HepG2 (cell line): Measurements from ENCODE around the gene CENPL. TPM values are rescaled to one million over a fixed set of nuclear protein-coding genes. Genes with fewer than 3 reads are reported as not detected.
A peak's percentile ranks its signal among the peaks of the same experiment; 100 is the strongest.

Experiments used
- ATAC-seq: fragments of 200-7000 bp; cut with Tn5 transposase; 3 replicates; pipeline ENCODE4 v1.9.1; 2020; ENCODE audit warnings: mild to moderate bottlenecking, moderate library complexity
- BruUV-seq: library from RNA; stranded (reverse); fragments of 400-500 nt; replicated peaks from 2 replicates; lab custom pipeline; 2021; lab: Mats Ljungman, UMichigan
- CTCF ChIA-PET: fragments of 300-600 bp; formaldehyde crosslinking; extraction: SDS; loops from one replicate; lab custom pipeline; 2021; ENCODE audit warnings: low total read pairs, inconsistent platforms, low intra/inter-chr PET ratio; lab: Yijun Ruan, JAX
- POLR2A ChIA-PET: fragments of 350-600 bp; sonication (Branson Sonifier 250); formaldehyde crosslinking; loops from one replicate; lab custom pipeline; 2020; ENCODE audit warnings: antibody characterized with exemption, inconsistent platforms; lab: Yijun Ruan, JAX
- DNase-seq: peaks from one replicate; pipeline ENCODE4 v3.0.0-alpha.2; 2015; ENCODE audit warnings: low spot score
- FAIRE-seq: peaks from 3 replicates; lab custom pipeline; 2011; peaks lifted over from hg19 to GRCh38; lab: Jason Lieb, UNC
- H2AFZ ChIP-seq: one replicate; pipeline ENCODE4 v1.6.1; 2011; ENCODE audit warnings: low read length, inconsistent platforms
- H3K27ac ChIP-seq: fragments of 300-600 bp; 3 replicates; pipeline ENCODE4 v1.8.0; 2011; ENCODE audit warnings: mixed run types, mild to moderate bottlenecking, mixed read lengths, low read length, inconsistent platforms; ENCODE audit not compliant: insufficient read depth; ENCODE audit errors: extremely low read length
- H3K27me3 ChIP-seq, 2 experiments: fragments of 200-600 bp in 1 of 2; 2 replicates in 1 of 2; 3 replicates in 1 of 2; pipeline versions ENCODE4 v1.6.0 to v1.8.0; 2011; ENCODE audit warnings: low read length in 2 of 2, mild to moderate bottlenecking in 2 of 2, moderate library complexity in 2 of 2, inconsistent platforms in 1 of 2; ENCODE audit not compliant: insufficient read depth in 2 of 2, control insufficient read depth in 1 of 2
- H3K36me3 ChIP-seq, 2 experiments: fragments of 200-600 bp in 1 of 2; replicated peaks in 1 of 2; 2 replicates in 1 of 2; 3 replicates in 1 of 2; pipeline versions ENCODE4 v1.5.1 to v1.8.0; 2011; ENCODE audit warnings: low read length in 2 of 2, inconsistent platforms in 1 of 2; ENCODE audit not compliant: insufficient read depth in 2 of 2, control insufficient read depth in 1 of 2
- H3K4me1 ChIP-seq: 2 replicates; pipeline ENCODE4 v1.5.1; 2012; ENCODE audit warnings: low read length, inconsistent platforms; ENCODE audit not compliant: insufficient read depth
- H3K4me2 ChIP-seq: 2 replicates; pipeline ENCODE4 v1.6.0; 2011; ENCODE audit warnings: low read depth, low read length, inconsistent platforms
- H3K4me3 ChIP-seq, 3 experiments: fragments of 200-600 bp in 1 of 3; sonication (generic), shearing (Covaris generic) in 1 of 3; replicated peaks in 1 of 3; 2 replicates each; pipeline ENCODE4 v1.5.1; 2011 to 2016; ENCODE audit warnings: low read length in 3 of 3, inconsistent platforms in 2 of 3, low read depth in 2 of 3, mild to moderate bottlenecking in 2 of 3, control low read depth in 1 of 3, mixed read lengths in 1 of 3; ENCODE audit not compliant: insufficient read depth in 1 of 3
- H3K79me2 ChIP-seq: one replicate; pipeline ENCODE4 v1.6.1; 2011; ENCODE audit warnings: low read length, inconsistent platforms; ENCODE audit not compliant: insufficient read depth
- H3K9ac ChIP-seq: 2 replicates; pipeline ENCODE4 v1.6.0; 2011; ENCODE audit warnings: mild to moderate bottlenecking, low read depth, low read length, inconsistent platforms; ENCODE audit not compliant: insufficient read depth
- H3K9me3 ChIP-seq: 2 replicates; pipeline ENCODE4 v1.5.1; 2012; ENCODE audit warnings: mild to moderate bottlenecking, low read length
- H4K20me1 ChIP-seq: 2 replicates; pipeline ENCODE4 v1.6.0; 2011; ENCODE audit warnings: inconsistent platforms, mild to moderate bottlenecking, low read length, moderate library complexity; ENCODE audit not compliant: insufficient read depth
- AGO1 ChIP-seq: fragments of 200-400 bp; formaldehyde crosslinking; IDR thresholded peaks from 2 replicates; pipeline ENCODE4 v1.6.1; 2017; ENCODE audit warnings: mild to moderate bottlenecking, low read depth, low read length, moderate library complexity; ENCODE audit not compliant: poor library complexity, severe bottlenecking
- ARNT ChIP-seq: fragments of 450-650 bp; IDR thresholded peaks from 2 replicates; pipeline ENCODE4 v1.6.1; 2017
- FOXK2 ChIP-seq: fragments of 450-650 bp; IDR thresholded peaks from 2 replicates; pipeline ENCODE4 v1.6.1; 2016
- KAT7 ChIP-seq: IDR thresholded peaks from 2 replicates; pipeline ENCODE4 v1.6.1; 2018; ENCODE audit warnings: borderline replicate concordance, missing compliant biosample characterization
- LCORL ChIP-seq, 2 experiments: fragments of 450-650 bp in 1 of 2; sonication (generic) in 1 of 2; formaldehyde crosslinking in 1 of 2; IDR thresholded peaks; 2 replicates each; pipeline versions ENCODE4 v1.5.0 to v1.6.1; 2017 to 2020; ENCODE audit warnings: antibody characterized with exemption in 1 of 2, missing genetic modification reagents in 1 of 2
- MED8 ChIP-seq: sonication (generic); formaldehyde crosslinking; IDR thresholded peaks from 2 replicates; pipeline ENCODE4 v1.8.1; 2023; ENCODE audit warnings: mild to moderate bottlenecking, missing genetic modification reagents; ENCODE audit not compliant: insufficient replicate concordance
- NCOA1 ChIP-seq: sonication (generic); formaldehyde crosslinking; IDR thresholded peaks from 2 replicates; pipeline ENCODE4 v1.9.0; 2021; ENCODE audit warnings: missing genetic modification reagents
- PAF1 ChIP-seq: IDR thresholded peaks from 2 replicates; pipeline ENCODE4 v1.6.1; 2016; ENCODE audit warnings: missing genetic modification reagents, missing compliant biosample characterization
- PLRG1 ChIP-seq: fragments of 450-650 bp; conservative IDR thresholded peaks from 2 replicates; pipeline ENCODE4 v1.6.1; 2016
- POLR2AphosphoS5 ChIP-seq: IDR thresholded peaks from 2 replicates; pipeline ENCODE4 v1.6.1; 2012; ENCODE audit warnings: low read depth, low read length
- POLR2G ChIP-seq: fragments of 200-400 bp; formaldehyde crosslinking; IDR thresholded peaks from 2 replicates; pipeline ENCODE4 v1.6.1; 2018; ENCODE audit warnings: mild to moderate bottlenecking, low read depth, low read length, moderate library complexity
- RAD21 ChIP-seq: fragments of 450-650 bp; formaldehyde crosslinking; IDR thresholded peaks from 2 replicates; pipeline ENCODE4 v1.5.0; 2020; ENCODE audit warnings: mild to moderate bottlenecking
- RBFOX2 ChIP-seq: fragments of 200-400 bp; formaldehyde crosslinking; IDR thresholded peaks from 2 replicates; pipeline ENCODE4 v1.6.1; 2017; ENCODE audit warnings: low read depth, mild to moderate bottlenecking, low read length
- RFXANK ChIP-seq: IDR thresholded peaks from 2 replicates; pipeline ENCODE4 v1.6.1; 2016
- SPEN ChIP-seq: sonication (generic); formaldehyde crosslinking; IDR thresholded peaks from 2 replicates; pipeline ENCODE4 v1.5.1; 2020; ENCODE audit warnings: low read depth, mild to moderate bottlenecking, missing genetic modification reagents
- SSRP1 ChIP-seq: IDR thresholded peaks from 2 replicates; pipeline ENCODE4 v1.6.1; 2016; ENCODE audit warnings: control low read depth
- TBP ChIP-seq: sonication (generic); formaldehyde crosslinking; IDR thresholded peaks from 2 replicates; pipeline ENCODE4 v1.5.0; 2020; ENCODE audit warnings: missing genetic modification reagents
- ZBTB1 ChIP-seq: sonication (generic); formaldehyde crosslinking; IDR thresholded peaks from 2 replicates; pipeline ENCODE4 v1.4.0; 2020; ENCODE audit warnings: missing genetic modification reagents, borderline replicate concordance
- ZNF207 ChIP-seq: fragments of 450-650 bp; IDR thresholded peaks from 2 replicates; pipeline ENCODE4 v1.6.1; 2016; ENCODE audit warnings: antibody characterized with exemption, borderline replicate concordance
- ZNF703 ChIP-seq: sonication (generic); formaldehyde crosslinking; IDR thresholded peaks from 2 replicates; pipeline ENCODE4 v1.5.1; 2020; ENCODE audit warnings: missing genetic modification reagents, mild to moderate bottlenecking, moderate library complexity, borderline replicate concordance
- ZNF792 ChIP-seq: IDR thresholded peaks from 2 replicates; pipeline ENCODE4 v1.6.1; 2016
- in situ Hi-C: cut with HindIII; loops from 2 replicates; pipeline ENCODE4 v1.10.0; 2017; ENCODE audit warnings: low pct_unique_long_range_greater_than_20kb; ENCODE audit not compliant: extremely low pct_ligation_motif_present
- intact Hi-C: fragments of 100-400 bp; cut with micrococcal nuclease; formaldehyde crosslinking; loops from one replicate; pipeline ENCODE4 v1.10.0; 2022; ENCODE audit not compliant: unreplicated experiment
- polyA plus RNA-seq, 8 experiments: library from polyadenylated mRNA; depleted of rRNA in 3 of 8; stranded (reverse) in 7 of 8; unstranded in 1 of 8; fragments of >200 nt; fragmentation: Illumina TruSeq in 4 of 8; extraction: Trizol in 4 of 8; gene quantifications; 2 replicates each; pipeline versions ENCODE4 v1.2.1 to v1.2.3, GENCODE V29; 2011 to 2016; ENCODE audit warnings: low read depth in 4 of 8, missing spikeins in 1 of 8, mixed read lengths in 1 of 8; ENCODE audit not compliant: insufficient read depth in 1 of 8
- total RNA-seq, 5 experiments: library from RNA; depleted of rRNA; stranded (reverse); fragments of >200 nt; fragmentation: Illumina TruSeq; extraction: Trizol; gene quantifications; 2 replicates each; pipeline ENCODE4 v1.2.3, GENCODE V29; 2016; ENCODE audit warnings: low read depth in 1 of 5
- TF ChIP-seq, protein P1 (sequence below): sonication (generic); formaldehyde crosslinking; IDR thresholded peaks from 2 replicates; pipeline ENCODE4 v1.5.1; 2020; ENCODE audit warnings: mild to moderate bottlenecking, missing genetic modification reagents, moderate library complexity
- TF ChIP-seq, protein P2 (sequence below): sonication (generic); formaldehyde crosslinking; IDR thresholded peaks from 2 replicates; pipeline ENCODE4 v1.8.0; 2022; ENCODE audit warnings: mild to moderate bottlenecking, missing genetic modification reagents, moderate library complexity

The CENPL gene
- total and polyA plus RNA-seq, 2 of the 13 experiments (the other 11 are each of a cell fraction or from before 2014, with no cell fraction given), result 4.4 to 14.2 TPM

DNA sequence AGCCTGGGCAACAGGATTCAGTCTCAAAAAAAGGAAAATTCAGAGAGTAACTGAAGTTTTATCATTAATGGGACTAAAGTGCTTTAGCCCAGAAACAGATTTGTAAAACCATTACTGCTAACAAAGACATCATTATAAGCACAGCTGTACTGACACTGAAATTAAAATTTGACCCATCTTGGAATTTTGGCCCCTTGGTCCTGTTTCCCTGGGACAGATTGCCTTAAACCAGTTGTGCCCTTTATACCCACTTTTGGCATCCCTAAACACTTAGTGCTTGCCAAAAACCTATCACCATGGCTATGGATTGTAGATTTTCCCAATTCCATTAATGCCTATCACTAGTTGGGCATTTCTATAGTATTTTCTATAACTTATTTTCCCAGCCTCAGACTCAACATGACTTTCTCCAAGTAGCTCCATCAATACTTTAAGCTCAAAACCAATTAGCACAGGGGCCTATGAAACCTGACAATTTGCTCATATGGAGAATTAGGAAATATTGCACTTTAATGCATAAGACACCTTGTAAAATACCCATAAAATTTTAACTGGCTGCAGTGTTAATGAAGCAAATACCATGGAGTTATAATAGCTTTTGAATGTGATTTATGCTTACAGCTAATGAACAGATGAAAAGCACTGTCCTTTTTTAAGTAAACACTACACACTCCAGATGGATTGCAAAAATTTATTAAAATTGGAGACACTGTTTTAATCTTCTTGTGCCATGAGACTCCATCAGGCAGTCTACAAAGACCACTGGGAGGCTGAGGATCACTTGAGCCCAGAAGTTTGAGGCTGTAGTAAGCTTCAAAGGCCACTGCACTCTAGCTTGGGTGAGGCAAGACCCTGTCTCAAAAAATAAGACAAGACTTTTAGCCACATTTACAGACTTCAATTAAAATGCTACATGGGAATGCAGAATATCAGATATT lies 38.8 kb upstream of the CENPL start:
- intact Hi-C loops, result no loop called here
- peaks cover 4 to 37% of the 10 kb centered on the region in 2 experiments for H3K36me3 ChIP-seq
- POLR2A ChIA-PET, result no interaction called here
- TF ChIP-seq RFXANK (CRISPR knock-in tag) (no peak), SSRP1 (CRISPR knock-in tag) (peak; percentile 61; the same call in 1 of the 2 replicates), AGO1 (no peak), MED8 (CRISPR knock-in tag) (no peak), ZNF207 (no peak), PLRG1 (no peak), NCOA1 (no peak), ARNT (no peak), SPEN (CRISPR knock-in tag) (no peak), TBP (CRISPR knock-in tag) (no peak), ZNF703 (CRISPR knock-in tag) (no peak), LCORL (IDR thresholded peaks at IDR 0.05) (no peak), LCORL (CRISPR knock-in tag; IDR thresholded peaks at IDR 0.05) (no peak), KAT7 (CRISPR knock-in tag) (no peak), RAD21 (CRISPR knock-in tag) (no peak), POLR2AphosphoS5 (peak; percentile 68), FOXK2 (no peak), POLR2G (no peak), PAF1 (CRISPR knock-in tag) (peak; percentile 66; the same call in 1 of the 2 replicates), RBFOX2 (peak; percentile 48; the same call in 1 of the 2 replicates), ZNF792 (CRISPR knock-in tag) (no peak), ZBTB1 (CRISPR knock-in tag) (no peak)
- TF ChIP-seq, protein P1, sequence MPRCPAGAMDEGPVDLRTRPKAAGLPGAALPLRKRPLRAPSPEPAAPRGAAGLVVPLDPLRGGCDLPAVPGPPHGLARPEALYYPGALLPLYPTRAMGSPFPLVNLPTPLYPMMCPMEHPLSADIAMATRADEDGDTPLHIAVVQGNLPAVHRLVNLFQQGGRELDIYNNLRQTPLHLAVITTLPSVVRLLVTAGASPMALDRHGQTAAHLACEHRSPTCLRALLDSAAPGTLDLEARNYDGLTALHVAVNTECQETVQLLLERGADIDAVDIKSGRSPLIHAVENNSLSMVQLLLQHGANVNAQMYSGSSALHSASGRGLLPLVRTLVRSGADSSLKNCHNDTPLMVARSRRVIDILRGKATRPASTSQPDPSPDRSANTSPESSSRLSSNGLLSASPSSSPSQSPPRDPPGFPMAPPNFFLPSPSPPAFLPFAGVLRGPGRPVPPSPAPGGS, result no peak
- TF ChIP-seq, protein P2, sequence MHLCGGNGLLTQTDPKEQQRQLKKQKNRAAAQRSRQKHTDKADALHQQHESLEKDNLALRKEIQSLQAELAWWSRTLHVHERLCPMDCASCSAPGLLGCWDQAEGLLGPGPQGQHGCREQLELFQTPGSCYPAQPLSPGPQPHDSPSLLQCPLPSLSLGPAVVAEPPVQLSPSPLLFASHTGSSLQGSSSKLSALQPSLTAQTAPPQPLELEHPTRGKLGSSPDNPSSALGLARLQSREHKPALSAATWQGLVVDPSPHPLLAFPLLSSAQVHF (CRISPR knock-in tag), result no peak

More for the DNA sequence above, 38.8 kb upstream of the CENPL start:
- H2AFZ ChIP-seq, result no peak overlapping the region
- FAIRE-seq, result no peak
- H4K20me1 ChIP-seq, result peaks cover 38% of the 10 kb centered on the region
- H3K79me2 ChIP-seq, result peaks cover 24% of the 10 kb centered on the region
- in situ Hi-C loops, result loop anchor here (10.0 kb wide), 1 partner anchor 211 kb away; no protein-coding TSS in a partner anchor
- H3K27ac ChIP-seq, result peak overlapping the region; percentile 9
- H3K9me3 ChIP-seq, result no peaks in the 10 kb centered on the region
- CTCF ChIA-PET, result no interaction called here
- no peak for ATAC-seq
- no peak overlapping the region for H3K4me2 ChIP-seq
- peaks cover 26% of the 10 kb centered on the region for H3K4me1 ChIP-seq
- H3K9ac ChIP-seq, result no peak overlapping the region
- DNase-seq, result no peak
- no peaks in the 10 kb centered on the region; a peak in 1 of 5 replicates for H3K27me3 ChIP-seq
- BruUV-seq, result no TSS peak
- H3K4me3 ChIP-seq, result no peak overlapping the region
